Effector memory CD4-positive, alpha-beta T cell (primary cell): Measurements from ENCODE around the gene ZFP36.

Experiments
- DNase-seq, 3 donors: peaks; one replicate each; pipeline ENCODE4 v3.0.0-alpha.2; 2020
- H3K27ac ChIP-seq: 2 replicates; pipeline ENCODE4 v1.7.0; 2013; ENCODE audit warnings: mild to moderate bottlenecking, low read length, moderate library complexity; ENCODE audit not compliant: insufficient read depth, poor library complexity, severe bottlenecking
- H3K27me3 ChIP-seq: replicated peaks from 2 replicates; pipeline ENCODE4 v1.7.0; 2013; ENCODE audit warnings: mild to moderate bottlenecking, low read length; ENCODE audit not compliant: insufficient read depth, control insufficient read depth, poor library complexity, severe bottlenecking
- H3K36me3 ChIP-seq: 2 replicates; pipeline ENCODE4 v1.7.0; 2013; ENCODE audit warnings: mild to moderate bottlenecking, low read length, moderate library complexity; ENCODE audit not compliant: control insufficient read depth, insufficient read depth
- H3K4me1 ChIP-seq: 2 replicates; pipeline ENCODE4 v1.7.0; 2013; ENCODE audit warnings: low read length, mild to moderate bottlenecking; ENCODE audit not compliant: control insufficient read depth, insufficient read depth, poor library complexity, severe bottlenecking
- H3K4me3 ChIP-seq: 2 replicates; pipeline ENCODE4 v1.7.0; 2013; ENCODE audit warnings: low read length, low read depth, mild to moderate bottlenecking; ENCODE audit not compliant: insufficient read depth, poor library complexity, severe bottlenecking
- H3K9me3 ChIP-seq: 2 replicates; pipeline ENCODE4 v1.7.0; 2013; ENCODE audit warnings: mild to moderate bottlenecking, low read length, moderate library complexity; ENCODE audit not compliant: control insufficient read depth

The ZFP36 gene

DNA sequence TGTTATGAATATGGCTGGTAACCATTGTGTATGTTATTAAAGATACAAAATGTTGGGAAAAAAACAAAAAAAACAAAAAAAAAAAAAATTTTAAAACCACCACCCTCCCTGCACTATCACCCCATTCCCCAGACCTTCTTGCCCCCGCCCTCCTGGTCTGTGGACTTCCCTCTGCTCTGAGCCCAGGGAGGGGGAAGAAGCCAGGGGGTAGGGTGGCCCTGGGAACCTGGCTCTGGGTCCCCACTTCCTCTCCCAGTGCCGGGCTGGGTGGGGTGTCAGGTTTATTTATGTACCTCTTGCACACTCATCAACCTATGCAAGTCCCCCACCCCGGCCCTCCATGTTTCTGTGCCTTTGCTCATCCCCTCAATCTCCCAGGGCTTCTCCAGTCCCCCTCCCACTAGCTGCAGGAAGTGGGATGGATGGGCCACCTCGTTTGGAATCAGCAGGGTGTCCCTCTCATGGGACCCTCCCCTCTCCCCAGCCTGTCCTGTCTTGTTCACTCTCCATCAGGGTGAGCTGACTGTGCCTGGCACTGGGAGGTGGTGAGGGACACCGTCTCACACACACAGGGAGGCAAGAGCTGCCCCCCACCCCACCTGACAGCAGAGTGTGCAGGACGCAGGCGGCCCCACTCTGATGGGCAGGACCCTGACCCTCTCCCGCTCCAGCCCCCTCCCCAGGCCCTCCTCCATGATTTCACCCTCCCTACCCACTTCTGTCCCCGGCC is 21.6 kb upstream of the ZFP36 start:
- Histone ChIP-seq H3K27ac (no peak overlapping the region), H3K27me3 (no peaks in the 10 kb centered on the region), H3K4me3 (no peak overlapping the region), H3K9me3 (no peaks in the 10 kb centered on the region), H3K4me1 (peaks cover 3% of the 10 kb centered on the region), H3K36me3 (peaks cover 82% of the 10 kb centered on the region)
- DNase-seq, result no peak

DNA sequence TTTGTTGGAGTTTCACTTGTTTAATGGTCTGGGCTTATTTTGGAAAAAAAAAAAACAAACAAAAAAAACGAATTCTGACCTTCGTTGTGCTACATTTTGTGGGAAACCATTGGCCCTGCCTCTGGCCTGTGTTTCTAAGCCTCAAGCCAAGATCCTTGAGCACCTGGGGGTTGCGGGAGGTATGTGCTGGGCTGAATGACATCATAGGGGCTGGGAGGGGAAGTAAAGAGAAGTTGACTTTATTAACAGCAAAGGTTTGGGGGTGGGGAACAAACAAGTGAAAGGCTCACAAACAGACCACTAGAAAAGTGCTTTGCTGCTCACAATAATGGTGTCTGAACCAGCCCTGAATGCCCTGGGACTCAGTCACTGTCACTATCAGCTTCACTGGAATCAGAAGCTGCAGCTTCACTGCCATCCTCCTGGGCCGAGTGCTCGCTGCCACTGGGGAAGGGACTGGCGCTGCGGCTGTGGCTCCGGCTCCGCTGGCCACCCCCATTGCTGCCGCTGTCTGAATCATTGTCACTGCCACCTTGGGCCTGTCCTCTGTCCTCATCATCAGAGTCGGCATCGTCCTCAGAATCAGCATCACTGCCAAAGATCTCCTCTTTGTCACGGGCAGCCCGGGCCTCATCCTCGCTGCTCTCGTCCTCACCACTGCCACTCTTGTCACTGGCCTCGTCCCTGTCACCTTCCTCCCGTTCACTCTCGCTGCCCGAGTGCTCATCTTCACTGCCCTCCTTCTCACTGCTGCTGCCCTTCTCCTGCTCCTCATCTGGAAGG is 20.8 kb upstream of the ZFP36 start:
- Histone ChIP-seq H3K4me3 (no peak overlapping the region), H3K27ac (no peak overlapping the region), H3K9me3 (no peaks in the 10 kb centered on the region), H3K4me1 (peaks cover 7% of the 10 kb centered on the region), H3K36me3 (peaks cover 74% of the 10 kb centered on the region), H3K27me3 (no peaks in the 10 kb centered on the region)
- no peak for DNase-seq

DNA sequence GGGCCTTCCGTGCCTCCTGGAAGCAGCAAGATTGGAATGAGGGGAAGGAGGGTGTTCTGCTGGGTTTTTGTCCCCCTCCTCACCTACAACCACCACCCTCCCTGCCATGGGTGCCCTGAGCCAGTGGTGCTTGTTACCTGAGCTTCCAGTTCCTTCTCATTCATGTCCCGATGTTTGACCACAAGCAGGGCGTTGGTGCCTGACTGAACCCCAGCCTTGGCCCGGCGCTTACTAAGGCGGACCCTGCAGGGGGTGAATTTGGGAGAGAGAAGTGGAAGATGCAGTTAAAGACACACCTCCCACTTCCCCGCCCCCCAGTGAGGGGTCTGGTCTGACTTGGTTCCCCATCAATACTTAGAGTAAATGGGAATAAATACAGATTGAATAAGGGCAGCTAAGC is 20.1 kb upstream of the ZFP36 start:
- Histone ChIP-seq H3K36me3 (peaks cover 66% of the 10 kb centered on the region), H3K9me3 (no peaks in the 10 kb centered on the region), H3K4me3 (no peak overlapping the region), H3K27me3 (no peaks in the 10 kb centered on the region), H3K4me1 (peaks cover 7% of the 10 kb centered on the region), H3K27ac (no peak overlapping the region)
- no peak for DNase-seq

DNA sequence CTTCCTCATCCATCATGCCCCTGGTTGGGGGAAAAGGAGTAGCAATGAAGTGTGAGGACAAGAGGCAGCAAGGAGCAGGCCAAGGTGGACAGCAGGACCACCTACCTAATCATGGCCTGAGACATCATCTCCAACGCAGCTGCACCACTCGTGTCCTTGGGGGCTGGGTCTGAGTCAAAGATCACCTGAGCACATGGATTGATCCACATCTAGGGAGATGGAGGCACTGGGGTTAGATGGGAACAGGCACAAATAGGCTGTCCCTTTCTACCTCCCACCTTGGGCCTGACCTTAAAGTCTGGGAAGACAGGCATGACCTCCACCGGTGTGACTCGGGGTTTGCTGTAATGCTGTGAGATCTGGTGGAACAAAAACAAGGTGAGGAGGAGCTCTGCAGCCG is 18.0 kb upstream of the ZFP36 start:
- peak overlapping the region; percentile 98 for H3K27ac ChIP-seq
- peaks cover 12% of the 10 kb centered on the region for H3K4me1 ChIP-seq
- H3K36me3 ChIP-seq, result peaks cover 58% of the 10 kb centered on the region
- no peak overlapping the region for H3K4me3 ChIP-seq
- H3K9me3 ChIP-seq, result no peaks in the 10 kb centered on the region
- H3K27me3 ChIP-seq, result no peaks in the 10 kb centered on the region
- no peak for DNase-seq

DNA sequence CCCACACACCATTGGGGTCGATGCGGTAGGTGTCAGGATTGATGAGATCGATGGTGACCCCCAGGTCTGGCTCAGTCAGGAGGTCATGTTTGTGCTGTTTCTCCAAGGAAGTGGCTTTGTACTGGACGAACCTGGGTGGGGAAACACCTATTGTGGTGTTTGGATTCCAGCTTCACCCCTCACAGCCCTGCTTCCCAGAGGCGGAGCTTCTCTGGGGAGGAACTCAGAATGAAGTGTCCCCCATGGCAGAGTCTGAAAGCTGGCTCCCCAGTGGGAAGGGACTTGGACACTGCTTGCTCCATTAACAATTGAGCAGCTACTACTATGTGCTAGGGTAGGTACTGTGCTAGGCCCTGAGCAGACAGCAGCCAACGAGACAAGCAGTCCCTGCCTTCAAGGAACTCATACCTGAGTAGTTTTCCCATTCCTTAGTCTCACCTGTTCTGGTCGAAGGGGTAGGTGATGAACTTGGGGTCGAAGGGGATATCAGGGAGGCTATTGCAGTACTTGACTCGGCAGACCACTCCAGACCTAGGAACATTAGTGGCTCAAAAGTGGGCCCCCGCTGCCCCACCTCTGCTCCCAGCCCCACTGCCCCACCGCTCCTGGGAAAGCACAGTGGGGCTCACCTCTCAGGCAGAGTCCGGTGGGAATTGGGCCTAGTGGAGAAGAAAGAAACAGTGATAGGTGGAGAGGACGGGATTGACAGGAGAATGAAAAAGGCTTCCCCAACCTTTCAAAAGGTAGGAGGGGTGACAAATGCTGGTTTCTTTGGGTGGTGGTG is 16.8 kb upstream of the ZFP36 start:
- H3K27ac ChIP-seq, result peak overlapping the region; percentile 98
- no peak for DNase-seq
- H3K36me3 ChIP-seq, result peaks cover 59% of the 10 kb centered on the region
- H3K9me3 ChIP-seq, result no peaks in the 10 kb centered on the region
- H3K4me3 ChIP-seq, result peak overlapping the region; percentile 71
- H3K27me3 ChIP-seq, result no peaks in the 10 kb centered on the region
- H3K4me1 ChIP-seq, result peaks cover 12% of the 10 kb centered on the region

DNA sequence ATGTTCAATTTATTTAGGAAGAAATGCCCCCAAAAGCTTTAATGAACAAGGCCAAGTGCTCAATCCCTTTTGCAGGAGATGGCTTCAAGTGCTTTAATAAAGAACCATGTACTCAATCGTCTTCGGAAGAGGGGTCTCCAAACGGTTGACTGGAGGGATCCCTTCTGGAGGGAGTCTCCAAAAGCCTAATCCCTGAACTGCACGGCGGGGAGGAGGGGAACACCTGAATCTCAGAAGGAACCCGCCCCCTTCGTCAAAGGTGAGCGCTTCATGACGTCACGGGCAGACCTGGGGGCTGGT is 16.2 kb upstream of the ZFP36 start:
- H3K27me3 ChIP-seq, result no peaks in the 10 kb centered on the region
- peaks cover 60% of the 10 kb centered on the region for H3K36me3 ChIP-seq
- no peaks in the 10 kb centered on the region for H3K9me3 ChIP-seq
- peak overlapping the region; percentile 71 for H3K4me3 ChIP-seq
- peaks cover 12% of the 10 kb centered on the region for H3K4me1 ChIP-seq
- DNase-seq, result peak in 2 of 3 donors; percentile 78 to 85
- H3K27ac ChIP-seq, result peak overlapping the region; percentile 98

DNA sequence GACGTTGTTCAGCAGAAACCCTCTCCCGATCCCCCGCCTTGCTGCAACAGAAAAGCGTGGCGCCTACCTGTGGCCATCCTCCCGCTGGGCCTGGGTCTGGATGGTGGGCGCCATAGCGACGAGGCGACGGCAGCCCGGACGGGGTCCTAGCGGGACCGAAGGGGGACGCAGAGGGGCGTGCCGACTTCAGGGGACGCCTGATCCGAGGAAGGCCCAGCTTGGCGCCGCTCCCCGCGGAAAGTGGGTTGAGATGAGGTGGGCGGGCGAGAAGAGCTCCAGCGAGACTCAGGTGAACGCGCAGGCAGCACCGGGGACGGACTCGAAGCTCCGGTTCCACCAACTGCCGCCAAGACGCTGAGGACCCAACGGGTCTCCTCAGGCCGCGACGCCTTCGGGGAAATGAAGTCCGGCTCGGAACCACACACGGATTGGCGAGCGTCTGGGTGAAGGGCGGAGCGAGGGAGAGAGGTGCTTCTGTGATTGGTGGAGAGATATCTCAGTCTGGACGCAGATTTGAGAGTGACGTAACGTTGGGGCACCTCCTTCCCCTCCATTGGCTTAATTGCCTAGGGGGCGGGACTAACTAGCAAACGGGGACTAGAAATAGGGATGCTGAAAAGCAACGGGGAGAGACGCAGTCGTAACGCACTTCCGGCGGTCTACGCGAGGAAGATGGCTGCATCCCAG is 15.8 kb upstream of the ZFP36 start, which contains the start of the genes MED29 and PAF1:
MED29 (plus strand) TSS at position 628 of the 687 bp plus-strand sequence; CDS start at position 673, 45 bp downstream.
PAF1 (minus strand) TSS at position 356 of the 687 bp plus-strand sequence; CDS start at position 114, 242 bp downstream.
- Histone ChIP-seq H3K4me3 (peak within 1 kb of the TSS; percentile 82), H3K27me3 (no peaks in the 10 kb centered on the region), H3K27ac (peak within 1 kb of the TSS; percentile 98), H3K36me3 (peaks cover 55% of the 10 kb centered on the region), H3K4me1 (peaks cover 12% of the 10 kb centered on the region), H3K9me3 (no peaks in the 10 kb centered on the region)
- peak; percentile 96 for DNase-seq

DNA sequence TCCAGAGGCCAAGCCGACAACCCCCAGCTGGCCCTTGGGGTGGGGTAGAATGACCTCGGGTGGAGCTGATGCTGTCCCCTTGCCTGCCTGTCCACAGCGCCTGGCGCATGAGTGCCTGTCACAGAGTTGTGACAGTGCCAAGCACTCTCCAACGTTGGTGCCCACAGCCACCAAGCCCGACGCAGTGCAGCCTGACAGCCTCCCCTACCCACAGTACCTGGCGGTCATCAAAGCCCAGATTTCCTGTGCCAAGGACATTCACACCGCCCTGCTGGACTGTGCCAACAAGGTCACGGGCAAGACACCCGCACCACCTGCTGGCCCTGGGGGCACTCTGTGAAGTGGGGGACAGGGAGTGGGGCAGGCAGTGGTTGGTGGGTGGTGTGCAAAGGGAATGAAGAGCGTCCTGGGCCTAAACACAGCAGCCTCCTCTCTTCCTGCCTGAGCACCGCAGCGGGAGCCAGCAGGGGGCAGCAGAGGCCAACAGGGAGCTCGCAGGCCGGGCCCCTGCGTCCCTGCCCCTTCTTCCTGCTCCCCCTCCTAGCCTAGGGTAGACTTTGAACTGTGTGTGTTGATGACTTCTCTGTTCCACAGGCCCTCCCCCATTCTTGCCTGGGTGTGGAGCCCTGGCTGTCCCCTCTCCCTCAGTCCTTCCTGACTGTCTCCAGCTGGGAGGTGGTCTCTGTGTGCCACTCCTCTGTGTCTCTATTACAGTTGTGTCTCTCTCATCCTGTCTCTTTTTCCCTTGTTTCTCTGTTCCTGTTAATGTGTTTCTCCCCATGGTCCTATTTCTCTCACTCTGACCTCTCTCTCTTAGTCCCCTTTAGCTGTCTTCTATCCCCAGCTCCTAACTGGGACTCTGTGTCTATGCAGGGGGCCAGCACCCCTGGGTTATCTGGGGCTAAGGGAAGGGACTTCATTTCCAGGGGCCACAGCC is 9.0 kb upstream of the ZFP36 start:
- Histone ChIP-seq H3K36me3 (peaks cover 19% of the 10 kb centered on the region), H3K27me3 (no peaks in the 10 kb centered on the region), H3K9me3 (no peaks in the 10 kb centered on the region), H3K27ac (peak overlapping the region; percentile 66), H3K4me1 (peaks cover 40% of the 10 kb centered on the region), H3K4me3 (no peak overlapping the region)
- peak; percentile 81 to 85 (median 85) for DNase-seq
